Measurements from ENCODE around the gene NF1. TPM values are rescaled to one million over a fixed set of nuclear protein-coding genes. Genes with fewer than 3 reads are reported as not detected.

NF1 gene
- total and polyA plus RNA-seq, 2 donors (not counting 1 experiment from before 2014, with no cell fraction given): 10.8 to 27.7 TPM

DNA sequence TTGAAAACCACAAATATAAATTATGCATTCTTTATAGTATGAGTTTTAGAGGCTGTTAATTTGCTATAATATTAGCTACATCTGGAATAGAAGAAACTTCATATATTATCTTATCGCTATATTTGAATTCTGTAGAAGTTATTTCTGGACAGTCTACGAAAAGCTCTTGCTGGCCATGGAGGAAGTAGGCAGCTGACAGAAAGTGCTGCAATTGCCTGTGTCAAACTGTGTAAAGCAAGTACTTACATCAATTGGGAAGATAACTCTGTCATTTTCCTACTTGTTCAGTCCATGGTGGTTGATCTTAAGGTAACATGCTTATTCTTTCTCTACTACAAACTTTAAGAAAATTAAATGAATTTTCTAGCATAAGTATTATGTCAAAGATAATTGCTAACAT, 105.5 kb downstream of the NF1 start:
- H3K4me3 ChIP-seq (ENCODE audit: control extremely low read depth in 1 of 5, extremely low read depth in 1 of 5, insufficient read depth in 1 of 5, low read depth in 2 of 5, low read length in 4 of 5): no peak overlapping the region
- no peak overlapping the region for H3K9ac ChIP-seq (ENCODE audit: low read length)
- H3K36me3 ChIP-seq (replicated peaks in 1 of 2; ENCODE audit: control extremely low read depth in 1 of 2, control insufficient read depth in 1 of 2, extremely low read depth in 1 of 2, insufficient read depth in 2 of 2, low read length in 1 of 2): no peaks in the 10 kb centered on the region
- POLR2A ChIA-PET: no interaction called here
- TF ChIP-seq EZH2 (IDR thresholded peaks at IDR 0.05; ENCODE audit: borderline replicate concordance, insufficient read depth, low read depth, low read length, poor library complexity, severe bottlenecking): no peak
- TF ChIP-seq, protein P1, sequence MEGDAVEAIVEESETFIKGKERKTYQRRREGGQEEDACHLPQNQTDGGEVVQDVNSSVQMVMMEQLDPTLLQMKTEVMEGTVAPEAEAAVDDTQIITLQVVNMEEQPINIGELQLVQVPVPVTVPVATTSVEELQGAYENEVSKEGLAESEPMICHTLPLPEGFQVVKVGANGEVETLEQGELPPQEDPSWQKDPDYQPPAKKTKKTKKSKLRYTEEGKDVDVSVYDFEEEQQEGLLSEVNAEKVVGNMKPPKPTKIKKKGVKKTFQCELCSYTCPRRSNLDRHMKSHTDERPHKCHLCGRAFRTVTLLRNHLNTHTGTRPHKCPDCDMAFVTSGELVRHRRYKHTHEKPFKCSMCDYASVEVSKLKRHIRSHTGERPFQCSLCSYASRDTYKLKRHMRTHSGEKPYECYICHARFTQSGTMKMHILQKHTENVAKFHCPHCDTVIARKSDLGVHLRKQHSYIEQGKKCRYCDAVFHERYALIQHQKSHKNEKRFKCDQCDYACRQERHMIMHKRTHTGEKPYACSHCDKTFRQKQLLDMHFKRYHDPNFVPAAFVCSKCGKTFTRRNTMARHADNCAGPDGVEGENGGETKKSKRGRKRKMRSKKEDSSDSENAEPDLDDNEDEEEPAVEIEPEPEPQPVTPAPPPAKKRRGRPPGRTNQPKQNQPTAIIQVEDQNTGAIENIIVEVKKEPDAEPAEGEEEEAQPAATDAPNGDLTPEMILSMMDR (IDR thresholded peaks at IDR 0.05): no peak
- intact Hi-C loops (cut with micrococcal nuclease): no loop called here
- no peaks in the 10 kb centered on the region for H3K4me1 Mint-ChIP-seq
- H3K4me2 ChIP-seq (replicated peaks; ENCODE audit: low read depth, low read length, poor library complexity, severe bottlenecking): no peak overlapping the region
- DNase-seq (no peak), ATAC-seq (ENCODE audit: low read depth) (no peak)
- no peaks in the 10 kb centered on the region for H3K27me3 Mint-ChIP-seq
- H3K9me3 Mint-ChIP-seq (ENCODE audit: insufficient read depth): no peaks in the 10 kb centered on the region
- H3K27ac Mint-ChIP-seq: no peak overlapping the region
- H3K4me3 Mint-ChIP-seq: no peak overlapping the region
- no peaks in the 10 kb centered on the region for H3K9me3 ChIP-seq (ENCODE audit: control extremely low read depth in 1 of 3, control insufficient read depth in 2 of 3, insufficient read depth in 1 of 3, low read length in 2 of 3)
- CTCF ChIA-PET: no interaction called here
- no peaks in the 10 kb centered on the region for H3K79me2 ChIP-seq (ENCODE audit: control insufficient read depth, insufficient read depth, low read length)
- H3K27me3 ChIP-seq (replicated peaks in 1 of 4; ENCODE audit: control extremely low read depth in 1 of 4, control insufficient read depth in 3 of 4, insufficient read depth in 4 of 4, low read length in 3 of 4): no peaks in the 10 kb centered on the region
- H3K27ac ChIP-seq (ENCODE audit: low read length in 2 of 2): no peak overlapping the region
- H3K4me1 ChIP-seq (ENCODE audit: control insufficient read depth in 2 of 2, insufficient read depth in 2 of 2, low read length in 2 of 2): no peaks in the 10 kb centered on the region
- H2AFZ ChIP-seq (ENCODE audit: insufficient read depth, low read depth, low read length, poor library complexity, severe bottlenecking): no peak overlapping the region
- no CpG with 5 or more reads among the region's 2 CpGs for WGBS (ENCODE audit: insufficient coverage)
- no peaks in the 10 kb centered on the region for H4K20me1 ChIP-seq (ENCODE audit: control insufficient read depth, insufficient read depth, low read length, poor library complexity, severe bottlenecking)

DNA sequence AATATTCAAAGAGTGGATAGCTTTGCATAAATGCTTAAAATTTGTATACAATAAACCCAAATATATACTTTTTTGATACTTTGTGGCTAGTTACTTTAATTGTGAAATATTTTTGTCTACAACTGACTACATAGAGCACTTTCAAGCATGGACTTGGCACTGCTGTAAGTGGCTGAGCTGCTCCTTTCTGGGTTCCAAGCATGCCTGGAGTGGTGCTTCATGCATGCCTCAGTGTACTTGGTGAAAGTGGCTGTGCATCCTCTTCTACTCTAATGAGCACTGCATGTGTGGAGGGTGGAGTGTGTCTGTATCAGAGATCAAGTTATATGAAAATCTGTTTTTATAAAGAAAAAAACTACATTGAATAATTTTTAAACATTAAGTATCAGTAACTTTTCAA, 108.2 kb downstream of the NF1 start:
- no peak overlapping the region for H3K27ac Mint-ChIP-seq
- ATAC-seq (ENCODE audit: low read depth) (no peak), DNase-seq (no peak)
- no peaks in the 10 kb centered on the region for H3K4me1 ChIP-seq (ENCODE audit: control insufficient read depth in 2 of 2, insufficient read depth in 2 of 2, low read length in 2 of 2)
- ChIA-PET POLR2A (no interaction called here), CTCF (interaction anchor here (1.2 kb wide), 1 partner anchor 13 kb away, joined by 3 read pairs; no protein-coding TSS in a partner anchor)
- H3K27me3 ChIP-seq (replicated peaks in 1 of 4; ENCODE audit: control extremely low read depth in 1 of 4, control insufficient read depth in 3 of 4, insufficient read depth in 4 of 4, low read length in 3 of 4): no peaks in the 10 kb centered on the region
- H3K9ac ChIP-seq (ENCODE audit: low read length): no peak overlapping the region
- H3K4me3 ChIP-seq (ENCODE audit: control extremely low read depth in 1 of 5, extremely low read depth in 1 of 5, insufficient read depth in 1 of 5, low read depth in 2 of 5, low read length in 4 of 5): no peak overlapping the region
- H3K9me3 Mint-ChIP-seq (ENCODE audit: insufficient read depth): no peaks in the 10 kb centered on the region
- H3K79me2 ChIP-seq (ENCODE audit: control insufficient read depth, insufficient read depth, low read length): no peaks in the 10 kb centered on the region
- H3K36me3 ChIP-seq (replicated peaks in 1 of 2; ENCODE audit: control extremely low read depth in 1 of 2, control insufficient read depth in 1 of 2, extremely low read depth in 1 of 2, insufficient read depth in 2 of 2, low read length in 1 of 2): no peaks in the 10 kb centered on the region
- TF ChIP-seq, protein P1 (IDR thresholded peaks at IDR 0.05): no peak
- TF ChIP-seq EZH2 (IDR thresholded peaks at IDR 0.05; ENCODE audit: borderline replicate concordance, insufficient read depth, low read depth, low read length, poor library complexity, severe bottlenecking): no peak
- no peak overlapping the region for H3K4me3 Mint-ChIP-seq
- H3K27me3 Mint-ChIP-seq: no peaks in the 10 kb centered on the region
- H2AFZ ChIP-seq (ENCODE audit: insufficient read depth, low read depth, low read length, poor library complexity, severe bottlenecking): no peak overlapping the region
- no peak overlapping the region for H3K4me2 ChIP-seq (replicated peaks; ENCODE audit: low read depth, low read length, poor library complexity, severe bottlenecking)
- H3K9me3 ChIP-seq (ENCODE audit: control extremely low read depth in 1 of 3, control insufficient read depth in 2 of 3, insufficient read depth in 1 of 3, low read length in 2 of 3): no peaks in the 10 kb centered on the region
- no peaks in the 10 kb centered on the region for H4K20me1 ChIP-seq (ENCODE audit: control insufficient read depth, insufficient read depth, low read length, poor library complexity, severe bottlenecking)
- H3K4me1 Mint-ChIP-seq: no peaks in the 10 kb centered on the region
- H3K27ac ChIP-seq (ENCODE audit: low read length in 2 of 2): no peak overlapping the region
- intact Hi-C loops (cut with micrococcal nuclease): no loop called here
